GM21515 (cell line): ENCODE results near the gene INSYN1.

Source experiments
- ATAC-seq: cut with Tn5 transposase; IDR thresholded peaks from one replicate; pipeline ENCODE4 v1.9.1; 2021; ENCODE audit not compliant: unreplicated experiment

Gene INSYN1

DNA sequence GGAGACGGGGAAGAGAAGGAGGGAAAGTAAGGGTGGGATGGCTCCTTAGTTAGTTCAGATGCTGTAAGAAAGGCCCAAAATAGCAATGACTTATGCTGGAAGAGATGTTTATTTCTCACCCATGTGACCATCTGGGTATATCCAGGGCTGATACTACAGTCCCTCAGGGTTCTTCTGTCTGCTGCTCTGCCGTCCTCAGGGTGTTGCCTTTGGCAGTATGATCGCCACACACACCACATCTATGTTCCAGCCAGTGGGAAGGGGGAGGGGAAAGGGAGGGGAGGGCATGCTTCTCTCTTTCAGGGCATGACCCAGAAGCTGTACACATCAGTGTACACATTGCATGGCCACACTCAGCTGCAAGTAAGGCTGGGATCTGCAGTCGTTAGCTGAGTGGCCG is 58.7 kb downstream of the INSYN1 start:
- no peak for ATAC-seq

DNA sequence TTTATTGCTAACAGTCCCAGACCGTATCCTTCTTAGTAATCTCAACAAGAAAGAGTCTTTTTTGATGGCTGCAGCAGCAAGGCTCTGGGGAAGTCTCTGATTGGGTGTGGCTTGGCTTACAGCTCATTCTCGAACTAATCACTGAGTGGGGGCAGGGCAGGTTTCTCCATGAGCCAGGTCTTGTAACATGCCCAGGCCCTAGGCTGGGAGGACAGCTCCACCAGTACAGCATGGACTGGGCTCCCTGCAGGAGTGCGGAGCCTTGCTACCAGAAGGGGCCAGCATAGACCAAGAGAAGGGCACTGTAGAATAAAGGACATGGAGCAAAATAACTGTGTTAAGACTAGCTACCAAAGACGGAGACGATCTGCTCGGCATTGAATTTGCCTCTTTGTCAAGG is 61.8 kb downstream of the INSYN1 start:
- no peak for ATAC-seq

DNA sequence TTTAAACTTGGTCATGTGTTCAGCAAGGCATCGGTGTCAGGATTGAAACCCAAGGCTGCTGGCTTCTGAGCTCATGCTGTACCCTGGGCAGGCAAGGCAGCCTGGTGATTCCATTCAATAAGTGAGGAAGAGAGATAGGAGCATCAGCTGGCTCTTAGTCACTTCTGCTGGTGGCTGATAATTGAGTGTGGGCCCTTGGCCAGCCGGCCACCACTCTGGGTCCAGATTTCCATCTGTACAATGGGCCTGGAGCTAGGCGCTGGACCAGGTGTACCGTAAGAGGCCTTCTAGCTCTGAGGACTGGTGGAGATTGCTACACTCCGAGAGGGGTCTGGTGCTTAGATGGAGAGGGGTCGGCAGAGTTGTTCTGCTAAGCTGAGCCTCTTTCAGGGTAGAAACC is 64.7 kb downstream of the INSYN1 start:
- no peak for ATAC-seq

DNA sequence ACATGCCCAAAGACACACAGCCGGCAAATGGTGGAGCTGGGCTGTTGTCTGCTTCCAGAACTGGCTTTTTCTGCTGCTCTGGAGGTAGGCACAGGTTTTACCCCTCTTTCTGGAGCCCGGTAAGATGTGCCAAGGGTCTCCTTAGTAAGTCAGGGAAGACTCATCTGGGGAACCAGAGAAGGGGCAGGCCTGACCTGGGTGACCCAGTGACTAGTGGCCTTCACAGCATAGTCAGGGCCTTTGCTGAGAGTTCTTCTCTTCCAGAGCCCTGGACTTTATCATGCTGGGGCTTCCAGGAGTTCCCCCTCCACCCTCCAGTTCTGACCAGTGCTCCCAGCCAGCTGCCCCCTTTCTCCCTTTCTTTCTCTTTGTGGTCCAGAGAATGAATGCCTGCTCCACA is 65.8 kb downstream of the INSYN1 start:
- ATAC-seq: no peak

DNA sequence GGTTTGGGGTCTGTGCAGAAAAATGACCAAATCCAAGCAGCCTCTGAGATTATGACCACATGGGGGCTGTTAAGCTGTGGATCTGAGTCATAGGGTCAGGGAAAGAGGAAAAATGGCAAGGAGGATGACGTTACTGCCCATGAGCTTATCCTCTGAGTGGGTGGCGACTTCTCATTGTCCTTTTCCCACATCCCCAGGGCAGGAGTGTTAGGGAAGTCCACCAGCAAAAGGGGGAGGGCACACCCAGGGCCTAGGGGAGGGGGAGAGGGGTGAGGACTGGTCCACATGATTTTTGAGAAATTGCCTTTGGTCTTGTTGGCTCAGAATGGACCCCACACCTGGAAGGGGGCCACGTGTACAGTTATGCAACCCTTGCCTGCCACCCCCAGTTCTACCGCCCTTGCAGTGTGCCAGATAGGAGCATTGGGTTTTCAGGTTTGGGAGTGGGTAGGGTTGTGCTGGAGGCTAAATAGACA is 66.3 kb downstream of the INSYN1 start:
- ATAC-seq: no peak

DNA sequence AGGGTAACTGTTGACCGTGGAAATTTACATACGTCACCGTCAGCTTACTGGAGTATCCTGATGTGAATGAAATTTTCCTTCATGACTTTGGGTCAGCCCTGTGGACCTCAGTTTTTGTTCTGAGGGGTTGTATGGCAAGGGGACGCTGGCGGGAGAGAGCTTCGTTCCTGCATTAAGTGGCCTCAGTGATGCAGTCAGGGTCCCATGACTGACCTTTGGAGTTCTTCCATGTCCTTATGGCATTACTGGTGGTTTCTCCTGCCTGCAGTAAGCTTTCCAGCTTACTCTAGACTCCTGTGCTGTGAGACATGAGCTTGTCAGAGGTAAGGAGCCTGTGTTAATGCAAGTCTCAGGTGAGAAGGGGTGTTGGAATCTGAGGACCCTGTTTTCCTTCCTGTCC is 67.2 kb downstream of the INSYN1 start:
- no peak for ATAC-seq
